Thoracic aorta (tissue), 2 donors: ENCODE measurements around the gene EIF3J. TPM values are rescaled to one million over a fixed set of nuclear protein-coding genes. Genes with fewer than 3 reads are reported as not detected.

Experiments
- ATAC-seq: fragments of 150-250 bp; one replicate; pipeline ENCODE4 v1.8.0; 2017; ENCODE audit warnings: low read depth; ENCODE audit not compliant: insufficient number of reproducible peaks, low FRiP score
- DNase-seq: peaks from one replicate; pipeline ENCODE4 v3.0.0-alpha.2; 2020; ENCODE audit warnings: low spot score
- H3K27ac ChIP-seq, 2 donors: fragments of 200-600 bp; sonication (generic); 1 replicate in 1 of 2; 2 replicates in 1 of 2; pipeline ENCODE4 v1.5.1; 2016; ENCODE audit warnings: mild to moderate bottlenecking in 2 of 2, moderate library complexity in 2 of 2
- H3K27me3 ChIP-seq: fragments of 200-600 bp; sonication (generic); replicated peaks from 2 replicates; pipeline ENCODE4 v1.6.0; 2016; ENCODE audit warnings: mild to moderate bottlenecking; ENCODE audit not compliant: insufficient read depth
- H3K36me3 ChIP-seq: fragments of 200-600 bp; sonication (generic); one replicate; pipeline ENCODE4 v1.5.1; 2016
- H3K4me1 ChIP-seq, 2 donors: fragments of 200-600 bp; sonication (generic); 1 replicate in 1 of 2; 2 replicates in 1 of 2; pipeline versions ENCODE4 v1.5.1 to v1.6.0; 2016; ENCODE audit warnings: low read depth in 2 of 2, mild to moderate bottlenecking in 1 of 2; ENCODE audit not compliant: control insufficient read depth in 1 of 2
- H3K4me3 ChIP-seq: fragments of 200-600 bp; sonication (generic); 2 replicates; pipeline ENCODE4 v1.5.1; 2016; ENCODE audit warnings: mild to moderate bottlenecking
- H3K9me3 ChIP-seq: fragments of 200-600 bp; sonication (generic); 2 replicates; pipeline ENCODE4 v1.5.1; 2016
- total RNA-seq, 2 donors: library from RNA; depleted of rRNA; stranded (reverse); fragments of >200 nt; gene quantifications; one replicate each; pipeline versions ENCODE4 v1.1.0 to v1.2.3, GENCODE V29; 2016
- TF ChIP-seq, protein P1 (sequence below): fragments of 200-600 bp; sonication (generic); IDR thresholded peaks from one replicate; pipeline ENCODE4 v1.5.1; 2019; ENCODE audit warnings: antibody characterized with exemption

The EIF3J gene
- total RNA-seq, 2 donors from 2014 or later, result 32.2 to 68.1 TPM

DNA sequence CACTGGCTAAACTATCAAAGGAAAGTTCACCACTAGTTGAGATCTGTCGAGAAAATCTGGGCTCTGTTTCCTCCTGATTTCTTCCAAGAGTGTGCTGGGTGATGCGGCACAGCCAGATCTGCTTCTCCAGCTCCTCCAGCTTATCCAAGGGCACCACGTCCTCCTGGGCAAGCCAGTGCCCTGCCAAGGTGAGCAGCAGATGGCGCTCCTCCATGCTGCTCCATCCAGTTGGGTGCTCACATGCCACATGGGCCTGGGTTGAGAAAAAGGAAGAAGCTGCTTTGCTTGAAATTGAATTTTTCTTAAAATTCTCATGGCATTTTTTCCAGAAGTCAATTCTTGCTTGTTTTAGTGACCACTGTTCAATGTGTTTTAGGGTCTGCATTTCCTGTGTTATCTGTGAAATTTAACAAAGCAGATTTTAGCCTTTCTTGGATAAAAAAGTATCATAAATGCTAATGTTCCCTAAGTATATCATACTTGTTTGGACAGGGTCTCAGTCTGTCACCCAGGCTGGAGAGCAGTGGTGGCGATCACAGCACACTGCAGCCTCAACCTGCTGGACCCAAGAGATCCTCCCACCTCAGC is 47.3 kb downstream of the EIF3J start:
- no peak for ATAC-seq
- TF ChIP-seq, protein P1, sequence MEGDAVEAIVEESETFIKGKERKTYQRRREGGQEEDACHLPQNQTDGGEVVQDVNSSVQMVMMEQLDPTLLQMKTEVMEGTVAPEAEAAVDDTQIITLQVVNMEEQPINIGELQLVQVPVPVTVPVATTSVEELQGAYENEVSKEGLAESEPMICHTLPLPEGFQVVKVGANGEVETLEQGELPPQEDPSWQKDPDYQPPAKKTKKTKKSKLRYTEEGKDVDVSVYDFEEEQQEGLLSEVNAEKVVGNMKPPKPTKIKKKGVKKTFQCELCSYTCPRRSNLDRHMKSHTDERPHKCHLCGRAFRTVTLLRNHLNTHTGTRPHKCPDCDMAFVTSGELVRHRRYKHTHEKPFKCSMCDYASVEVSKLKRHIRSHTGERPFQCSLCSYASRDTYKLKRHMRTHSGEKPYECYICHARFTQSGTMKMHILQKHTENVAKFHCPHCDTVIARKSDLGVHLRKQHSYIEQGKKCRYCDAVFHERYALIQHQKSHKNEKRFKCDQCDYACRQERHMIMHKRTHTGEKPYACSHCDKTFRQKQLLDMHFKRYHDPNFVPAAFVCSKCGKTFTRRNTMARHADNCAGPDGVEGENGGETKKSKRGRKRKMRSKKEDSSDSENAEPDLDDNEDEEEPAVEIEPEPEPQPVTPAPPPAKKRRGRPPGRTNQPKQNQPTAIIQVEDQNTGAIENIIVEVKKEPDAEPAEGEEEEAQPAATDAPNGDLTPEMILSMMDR, result no peak

DNA sequence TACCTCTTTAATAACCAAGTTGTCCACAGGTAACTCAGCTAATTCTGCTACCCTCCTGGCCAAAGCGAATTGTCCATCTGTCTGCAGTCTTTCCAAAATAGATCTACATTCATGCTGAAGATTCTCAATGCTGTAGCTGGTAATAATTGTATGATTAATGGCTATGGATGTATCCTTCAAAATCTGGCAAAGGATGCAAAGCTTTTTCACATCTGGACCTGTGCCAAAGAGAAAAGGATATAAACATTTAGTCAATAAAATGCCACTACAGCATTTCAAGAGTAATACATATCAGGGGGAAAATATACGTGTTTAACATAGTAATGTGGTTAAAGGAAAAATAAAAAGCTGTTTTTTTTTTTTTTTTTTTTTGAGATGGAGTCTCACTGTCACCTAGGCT is 48.7 kb downstream of the EIF3J start:
- H3K36me3 ChIP-seq, result peaks cover 37% of the 10 kb centered on the region
- H3K27me3 ChIP-seq, result no peaks in the 10 kb centered on the region
- H3K27ac ChIP-seq, result no peak overlapping the region
- H3K4me1 ChIP-seq, result no peaks in the 10 kb centered on the region
- TF ChIP-seq, protein P1, result no peak
- no peak for ATAC-seq
- no peak for DNase-seq
- no peak overlapping the region for H3K4me3 ChIP-seq
- H3K9me3 ChIP-seq, result no peaks in the 10 kb centered on the region

More for the DNA sequence above, 47.3 kb downstream of the EIF3J start:
- no peaks in the 10 kb centered on the region for H3K9me3 ChIP-seq
- H3K36me3 ChIP-seq, result peaks cover 31% of the 10 kb centered on the region
- no peak overlapping the region for H3K4me3 ChIP-seq
- H3K4me1 ChIP-seq, result no peaks in the 10 kb centered on the region
- no peaks in the 10 kb centered on the region for H3K27me3 ChIP-seq
- no peak for DNase-seq
- no peak overlapping the region for H3K27ac ChIP-seq

- TF ChIP-seq, protein P1, result no peak
- peaks cover 50% of the 10 kb centered on the region for H3K36me3 ChIP-seq
- H3K9me3 ChIP-seq, result no peaks in the 10 kb centered on the region
- no peak overlapping the region for H3K4me3 ChIP-seq
- no peaks in the 10 kb centered on the region for H3K27me3 ChIP-seq
- H3K4me1 ChIP-seq, result no peaks in the 10 kb centered on the region
- DNase-seq, result no peak
- ATAC-seq, result no peak
- no peak overlapping the region for H3K27ac ChIP-seq
Measured at GRCh38 chr15:44588541-44588940, 51.6 kb downstream of the EIF3J start.

DNA sequence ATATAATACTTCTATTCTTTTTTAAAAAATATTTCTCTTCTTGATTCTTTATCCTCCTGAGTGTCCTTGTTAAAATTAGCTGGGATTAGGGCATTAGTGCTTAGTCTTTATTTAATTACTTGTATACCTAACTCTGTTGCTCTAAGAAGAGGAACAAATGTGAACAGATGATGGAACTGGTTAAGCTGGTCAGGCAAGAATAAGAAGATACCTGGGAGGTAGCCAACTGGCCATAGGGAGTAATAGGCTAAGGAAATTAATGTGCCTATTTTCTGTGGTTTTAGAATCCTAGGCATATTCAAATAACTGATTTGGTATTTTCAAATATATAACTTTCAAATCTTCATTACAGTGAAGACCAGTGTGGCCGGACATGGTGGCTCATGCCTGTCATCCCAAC is 54.4 kb downstream of the EIF3J start:
- H3K27me3 ChIP-seq, result no peaks in the 10 kb centered on the region
- no peaks in the 10 kb centered on the region for H3K4me1 ChIP-seq
- ATAC-seq (no peak), DNase-seq (no peak)
- TF ChIP-seq, protein P1, result no peak
- H3K4me3 ChIP-seq, result no peak overlapping the region
- no peaks in the 10 kb centered on the region for H3K9me3 ChIP-seq
- no peak overlapping the region for H3K27ac ChIP-seq
- H3K36me3 ChIP-seq, result peaks cover 54% of the 10 kb centered on the region

- H3K36me3 ChIP-seq, result peaks cover 52% of the 10 kb centered on the region
- no peaks in the 10 kb centered on the region for H3K27me3 ChIP-seq
- ATAC-seq (no peak), DNase-seq (no peak)
- no peaks in the 10 kb centered on the region for H3K4me1 ChIP-seq
- no peaks in the 10 kb centered on the region for H3K9me3 ChIP-seq
- no peak overlapping the region for H3K27ac ChIP-seq
- no peak overlapping the region for H3K4me3 ChIP-seq
- TF ChIP-seq, protein P1, result no peak
Measured at GRCh38 chr15:44593042-44593736, 56.2 kb downstream of the EIF3J start.
